IMR-90 (cell line): Measurements from ENCODE around the gene FBXO44. TPM values are rescaled to one million over a fixed set of nuclear protein-coding genes. Genes with fewer than 3 reads are reported as not detected.

ENCODE experiments used
- ATAC-seq: fragments of 200-7000 bp; cut with Tn5 transposase; 2 replicates; pipeline ENCODE4 v1.9.1; 2020; ENCODE audit warnings: low read depth, mild to moderate bottlenecking, moderate library complexity
- BruUV-seq: library from RNA; stranded (reverse); fragments of 400-500 nt; replicated peaks from 2 replicates; lab custom pipeline; 2021; lab: Mats Ljungman, UMichigan
- CTCF ChIA-PET: fragments of 300-600 bp; formaldehyde crosslinking; extraction: SDS; loops from one replicate; lab custom pipeline; 2021; ENCODE audit warnings: antibody characterized with exemption; lab: Yijun Ruan, JAX
- POLR2A ChIA-PET: fragments of 300-600 bp; sonication (Branson Sonifier 250); formaldehyde crosslinking; loops from one replicate; lab custom pipeline; 2022; ENCODE audit warnings: antibody characterized with exemption; ENCODE audit not compliant: unreplicated experiment; lab: Charles Lee
- DNase-seq: peaks from one replicate; pipeline ENCODE4 v3.0.0; 2013
- H2AFZ ChIP-seq: replicated peaks from 2 replicates; pipeline ENCODE3; 2013; ENCODE audit warnings: low read length, mild to moderate bottlenecking; ENCODE audit not compliant: poor library complexity
- H2AK5ac ChIP-seq: 2 replicates; pipeline ENCODE4 v1.6.1; 2013; ENCODE audit warnings: low read depth, low read length, inconsistent platforms
- H2AK9ac ChIP-seq: replicated peaks from 2 replicates; pipeline ENCODE3; 2013; ENCODE audit warnings: mild to moderate bottlenecking, low read depth, low read length, moderate library complexity; ENCODE audit not compliant: poor library complexity
- H2BK120ac ChIP-seq: 2 replicates; pipeline ENCODE4 v1.6.1; 2013; ENCODE audit warnings: low read depth, low read length, inconsistent platforms
- H2BK15ac ChIP-seq: 3 replicates; pipeline ENCODE4 v1.6.1; 2013; ENCODE audit warnings: low read depth, low read length, inconsistent platforms
- H2BK20ac ChIP-seq: 2 replicates; pipeline ENCODE4 v1.6.1; 2013; ENCODE audit warnings: low read depth, mild to moderate bottlenecking, inconsistent platforms, low read length, moderate library complexity
- H2BK5ac ChIP-seq: 2 replicates; pipeline ENCODE4 v1.6.1; 2013; ENCODE audit warnings: mild to moderate bottlenecking, low read depth, low read length, inconsistent platforms; ENCODE audit not compliant: poor library complexity, severe bottlenecking
- H3K14ac ChIP-seq: replicated peaks from 2 replicates; pipeline ENCODE4 v1.6.1; 2013; ENCODE audit warnings: low read depth, low read length, inconsistent platforms
- H3K18ac ChIP-seq: 2 replicates; pipeline ENCODE4 v1.6.1; 2013; ENCODE audit warnings: low read depth, low read length, control low read depth
- H3K23ac ChIP-seq: 2 replicates; pipeline ENCODE4 v1.6.1; 2013; ENCODE audit warnings: low read depth, low read length, inconsistent platforms
- H3K27ac ChIP-seq: 2 replicates; pipeline ENCODE4 v1.5.1; 2013; ENCODE audit warnings: mild to moderate bottlenecking, control low read depth, low read length; ENCODE audit not compliant: insufficient read depth
- H3K27me3 ChIP-seq: 2 replicates; pipeline ENCODE4 v1.6.1; 2013; ENCODE audit warnings: low read length; ENCODE audit not compliant: control insufficient read depth, insufficient read depth
- H3K36me3 ChIP-seq: 2 replicates; pipeline ENCODE4 v1.6.1; 2013; ENCODE audit warnings: low read length, mixed read lengths; ENCODE audit not compliant: control insufficient read depth, insufficient read depth
- H3K4ac ChIP-seq: 2 replicates; pipeline ENCODE4 v1.6.1; 2013; ENCODE audit warnings: low read depth, low read length, inconsistent platforms
- H3K4me1 ChIP-seq: 2 replicates; pipeline ENCODE4 v1.6.1; 2013; ENCODE audit warnings: low read length, mixed read lengths; ENCODE audit not compliant: control insufficient read depth, insufficient read depth
- H3K4me2 ChIP-seq: 2 replicates; pipeline ENCODE4 v1.6.1; 2013; ENCODE audit warnings: low read depth, mild to moderate bottlenecking, control low read depth, low read length, moderate library complexity
- H3K4me3 ChIP-seq: 2 replicates; pipeline ENCODE4 v1.5.1; 2013; ENCODE audit warnings: low read depth, mild to moderate bottlenecking, control low read depth, low read length, moderate library complexity; ENCODE audit not compliant: insufficient read depth
- H3K56ac ChIP-seq: 2 replicates; pipeline ENCODE4 v1.6.1; 2013; ENCODE audit warnings: low read length, inconsistent platforms; ENCODE audit not compliant: insufficient read depth; ENCODE audit errors: extremely low read depth
- H3K79me1 ChIP-seq, 2 experiments: 2 replicates each; pipeline ENCODE4 v1.6.1; 2013; ENCODE audit warnings: low read length in 2 of 2, inconsistent platforms in 1 of 2, low read depth in 1 of 2
- H3K9ac ChIP-seq: 2 replicates; pipeline ENCODE4 v1.6.1; 2013; ENCODE audit warnings: low read depth, low read length, control low read depth
- H3K9me1 ChIP-seq: 2 replicates; pipeline ENCODE4 v1.6.1; 2013; ENCODE audit warnings: low read length, inconsistent platforms; ENCODE audit not compliant: insufficient read depth
- H3K9me3 ChIP-seq: 2 replicates; pipeline ENCODE4 v1.6.1; 2013; ENCODE audit warnings: low read length; ENCODE audit not compliant: control insufficient read depth, insufficient read depth
- H4K20me1 ChIP-seq: 2 replicates; pipeline ENCODE4 v1.6.1; 2013; ENCODE audit warnings: low read length, inconsistent platforms; ENCODE audit not compliant: insufficient read depth
- H4K5ac ChIP-seq: 2 replicates; pipeline ENCODE4 v1.6.1; 2013; ENCODE audit warnings: mild to moderate bottlenecking, low read depth, low read length, control low read depth
- H4K8ac ChIP-seq, 2 experiments: 2 replicates each; pipeline ENCODE4 v1.6.1; 2013; ENCODE audit warnings: low read depth in 2 of 2, low read length in 2 of 2, control low read depth in 1 of 2, inconsistent platforms in 1 of 2
- H4K91ac ChIP-seq: 2 replicates; pipeline ENCODE4 v1.6.1; 2013; ENCODE audit warnings: low read depth, low read length, inconsistent platforms; ENCODE audit not compliant: insufficient read depth
- BHLHE40 ChIP-seq: fragments of 150-350 bp; IDR thresholded peaks from 2 replicates; pipeline ENCODE4 v1.6.1; 2016; ENCODE audit warnings: mild to moderate bottlenecking, low read depth, low read length
- CEBPB ChIP-seq: IDR thresholded peaks from 2 replicates; pipeline ENCODE4 v1.6.1; 2012; ENCODE audit warnings: low read depth, low read length, improper control_type of control experiment
- CHD1 ChIP-seq: IDR thresholded peaks from 2 replicates; pipeline ENCODE4 v1.6.1; 2012; ENCODE audit warnings: low read depth, low read length, improper control_type of control experiment
- CTCF ChIP-seq: conservative IDR thresholded peaks from 2 replicates; pipeline ENCODE4 v1.5.1; 2012; ENCODE audit warnings: mild to moderate bottlenecking, low read depth, low read length, improper control_type of control experiment
- ELK1 ChIP-seq: fragments of 150-350 bp; IDR thresholded peaks from 2 replicates; pipeline ENCODE4 v1.6.1; 2016; ENCODE audit warnings: low read depth, mild to moderate bottlenecking, low read length, moderate library complexity, borderline replicate concordance
- FOS ChIP-seq: fragments of 150-350 bp; IDR thresholded peaks from 2 replicates; pipeline ENCODE4 v1.6.1; 2016; ENCODE audit warnings: low read depth, low read length
- MAFK ChIP-seq: IDR thresholded peaks from 2 replicates; pipeline ENCODE4 v1.6.1; 2012; ENCODE audit warnings: low read depth, low read length, improper control_type of control experiment
- MAZ ChIP-seq: IDR thresholded peaks from 2 replicates; pipeline ENCODE4 v1.6.1; 2012; ENCODE audit warnings: low read depth, mild to moderate bottlenecking, low read length, improper control_type of control experiment, moderate library complexity, borderline replicate concordance
- MXI1 ChIP-seq: IDR thresholded peaks from 2 replicates; pipeline ENCODE4 v1.6.1; 2012; ENCODE audit warnings: low read depth, mild to moderate bottlenecking, low read length, moderate library complexity, borderline replicate concordance
- NFE2L2 ChIP-seq: fragments of 150-350 bp; IDR thresholded peaks from 2 replicates; pipeline ENCODE4 v1.6.1; 2016; ENCODE audit warnings: low read depth, mild to moderate bottlenecking, low read length
- POLR2A ChIP-seq: IDR thresholded peaks from 2 replicates; pipeline ENCODE4 v1.6.1; 2012; ENCODE audit warnings: mild to moderate bottlenecking, low read depth, low read length
- RAD21 ChIP-seq: IDR thresholded peaks from 2 replicates; pipeline ENCODE4 v1.6.1; 2012; ENCODE audit warnings: low read length, improper control_type of control experiment
- RCOR1 ChIP-seq: IDR thresholded peaks from 2 replicates; pipeline ENCODE4 v1.6.1; 2012; ENCODE audit warnings: mild to moderate bottlenecking, low read length, improper control_type of control experiment; ENCODE audit not compliant: insufficient replicate concordance
- RFX5 ChIP-seq: IDR thresholded peaks from 2 replicates; pipeline ENCODE4 v1.8.0; 2012; ENCODE audit warnings: low read depth, mild to moderate bottlenecking, low read length, moderate library complexity
- SMC3 ChIP-seq: fragments of 150-350 bp; IDR thresholded peaks from 2 replicates; pipeline ENCODE4 v1.6.1; 2016; ENCODE audit warnings: low read depth, mild to moderate bottlenecking, antibody characterized with exemption, low read length, moderate library complexity
- USF2 ChIP-seq: fragments of 150-350 bp; IDR thresholded peaks from 2 replicates; pipeline ENCODE4 v1.6.1; 2017; ENCODE audit warnings: mild to moderate bottlenecking, antibody characterized with exemption, low read length, low read depth
- WGBS, 2 experiments: methylation state at CpG; one replicate each; pipeline versions ENCODE4 v1.1.5 to v1.1.7; 2013; ENCODE audit warnings: missing lambda C conversion rate in 2 of 2; ENCODE audit not compliant: insufficient read length in 1 of 2; ENCODE audit errors: extremely low coverage in 2 of 2; 5-methylcytosine and 5-hydroxymethylcytosine counted together
- dilution Hi-C: fragments of 300-500 bp; cut with HindIII; formaldehyde crosslinking; loops from one replicate; pipeline ENCODE4 v1.14.3; 2018; ENCODE audit warnings: low sequenced_read_pairs; ENCODE audit not compliant: unreplicated experiment
- in situ Hi-C: fragments of 300-500 bp; cut with MboI; formaldehyde crosslinking; loops from 3 replicates; pipeline ENCODE4 v1.14.3; 2019; ENCODE audit warnings: low sequenced_read_pairs, inconsistent platforms, mixed read lengths
- intact Hi-C: fragments of 100-400 bp; cut with micrococcal nuclease; formaldehyde crosslinking; loops from 2 replicates; pipeline ENCODE4 v1.10.0; 2022
- polyA plus RNA-seq, 3 experiments: library from polyadenylated mRNA; depleted of rRNA; stranded (reverse); fragments of >200 nt; gene quantifications; 2 replicates each; pipeline ENCODE4 v1.2.3, GENCODE V29; 2012; ENCODE audit warnings: low replicate concordance in 1 of 3
- total RNA-seq: library from RNA; depleted of rRNA; stranded (reverse); fragments of >200 nt; gene quantifications from 2 replicates; pipeline ENCODE4 v1.2.3, GENCODE V29; 2012

FBXO44 gene
- total and polyA plus RNA-seq, 2 of the 4 experiments (the other 2 are of a cell fraction), result 9.3 to 25.5 TPM

GRCh38 chr1:11648039-11648438 lies 6.6 kb upstream of the FBXO44 start:
- dilution Hi-C loops (no loop called here), in situ Hi-C loops (loop anchor here (10.0 kb wide), 1 partner anchor 613 kb away; no protein-coding TSS in a partner anchor), intact Hi-C loops (no loop called here)
- H3K56ac ChIP-seq, result no peak overlapping the region
- no peak overlapping the region for H3K27ac ChIP-seq
- H4K91ac ChIP-seq, result no peak overlapping the region
- DNase-seq (no peak), ATAC-seq (no peak)
- no peak overlapping the region for H2AK9ac ChIP-seq
- H3K18ac ChIP-seq, result no peak overlapping the region
- H2BK15ac ChIP-seq, result no peak overlapping the region
- H4K5ac ChIP-seq, result no peak overlapping the region
- H4K8ac ChIP-seq, result no peak overlapping the region
- H3K14ac ChIP-seq, result no peak overlapping the region
- no peak overlapping the region for H2BK120ac ChIP-seq
- no peak overlapping the region for H3K4ac ChIP-seq
- H3K9me3 ChIP-seq, result no peaks in the 10 kb centered on the region
- CTCF ChIA-PET, result no interaction called here
- TF ChIP-seq BHLHE40 (no peak), RFX5 (no peak), CHD1 (no peak), CEBPB (no peak), NFE2L2 (no peak), USF2 (no peak), FOS (no peak), MAZ (no peak), SMC3 (no peak), RCOR1 (no peak), MAFK (no peak), POLR2A (no peak), ELK1 (no peak), MXI1 (no peak), RAD21 (no peak), CTCF (no peak)
- H3K4me2 ChIP-seq, result no peak overlapping the region
- no peaks in the 10 kb centered on the region for H3K79me1 ChIP-seq
- H2AK5ac ChIP-seq, result no peak overlapping the region
- peak overlapping the region; percentile 32 for H2AFZ ChIP-seq
- POLR2A ChIA-PET, result no interaction called here
- no peaks in the 10 kb centered on the region for H3K9me1 ChIP-seq
- H4K20me1 ChIP-seq, result no peaks in the 10 kb centered on the region; the same call in 1 of the 2 replicates
- H3K4me1 ChIP-seq, result no peaks in the 10 kb centered on the region; the same call in 1 of the 2 replicates
- no peak overlapping the region for H3K23ac ChIP-seq
- H2BK5ac ChIP-seq, result no peak overlapping the region
- no peak overlapping the region for H3K4me3 ChIP-seq
- WGBS, 2 experiments, result 74% methylated on average over 3 of the region's 6 CpGs; no CpG with 5 or more reads in 1 of the 2 experiments
- H3K36me3 ChIP-seq, result no peaks in the 10 kb centered on the region
- peaks cover 19% of the 10 kb centered on the region for H3K27me3 ChIP-seq
- no peak overlapping the region for H2BK20ac ChIP-seq
- no TSS peak for BruUV-seq
- H3K9ac ChIP-seq, result no peak overlapping the region
